ENCODE data around the gene NAP1L5.

NAP1L5 gene

GRCh38 chr4:88697588-88698329 is at the start of gene NAP1L5:
TSS of gene NAP1L5 (minus strand) at chr4:88697829. CDS start at chr4:88697754, 75 bp downstream.
- peak; percentile 46 for DNase-seq (ENCODE audit: low read depth)

- no peak for DNase-seq (ENCODE audit: low read depth)
Observed at GRCh38 chr4:88747351-88747750, 49.7 kb upstream of the NAP1L5 start.

GRCh38 chr4:88746206-88746605 is 48.6 kb upstream of the NAP1L5 start:
- DNase-seq (ENCODE audit: low read depth) = no peak

- no peak for DNase-seq (ENCODE audit: low read depth)
Observed at GRCh38 chr4:88745581-88746163, 48.0 kb upstream of the NAP1L5 start.

GRCh38 chr4:88745175-88745574 is 47.5 kb upstream of the NAP1L5 start:
- no peak for DNase-seq (ENCODE audit: low read depth)

GRCh38 chr4:88744609-88745008 is 47.0 kb upstream of the NAP1L5 start:
- DNase-seq (ENCODE audit: low read depth) = no peak

GRCh38 chr4:88743696-88744095 is 46.1 kb upstream of the NAP1L5 start:
- DNase-seq (ENCODE audit: low read depth) = no peak

- DNase-seq (ENCODE audit: low read depth) = no peak
Observed at GRCh38 chr4:88742561-88742960, 44.9 kb upstream of the NAP1L5 start.

GRCh38 chr4:88738180-88738579 is 40.6 kb upstream of the NAP1L5 start:
- DNase-seq (ENCODE audit: low read depth) = no peak

GRCh38 chr4:88737307-88737941 is 39.8 kb upstream of the NAP1L5 start:
- no peak for DNase-seq (ENCODE audit: low read depth)

GRCh38 chr4:88736264-88736663 is 38.6 kb upstream of the NAP1L5 start:
- DNase-seq (ENCODE audit: low read depth) = no peak

- DNase-seq (ENCODE audit: low read depth) = no peak
Observed at GRCh38 chr4:88735564-88735963, 37.9 kb upstream of the NAP1L5 start.

- no peak for DNase-seq (ENCODE audit: low read depth)
Observed at GRCh38 chr4:88734403-88734949, 36.8 kb upstream of the NAP1L5 start.

- DNase-seq (ENCODE audit: low read depth) = no peak
Observed at GRCh38 chr4:88732714-88733368, 35.2 kb upstream of the NAP1L5 start.

GRCh38 chr4:88731381-88731780 is 33.8 kb upstream of the NAP1L5 start:
- no peak for DNase-seq (ENCODE audit: low read depth)

GRCh38 chr4:88730811-88731210 is 33.2 kb upstream of the NAP1L5 start:
- DNase-seq (ENCODE audit: low read depth) = no peak

GRCh38 chr4:88729146-88729760 is 31.6 kb upstream of the NAP1L5 start:
- no peak for DNase-seq (ENCODE audit: low read depth)

GRCh38 chr4:88728146-88728545 is 30.5 kb upstream of the NAP1L5 start:
- DNase-seq (ENCODE audit: low read depth) = no peak

- DNase-seq (ENCODE audit: low read depth) = no peak
Observed at GRCh38 chr4:88725986-88726385, 28.4 kb upstream of the NAP1L5 start.

- no peak for DNase-seq (ENCODE audit: low read depth)
Observed at GRCh38 chr4:88725143-88725542, 27.5 kb upstream of the NAP1L5 start.

GRCh38 chr4:88724406-88724805 is 26.8 kb upstream of the NAP1L5 start:
- DNase-seq (ENCODE audit: low read depth) = no peak

- no peak for DNase-seq (ENCODE audit: low read depth)
Observed at GRCh38 chr4:88722828-88723227, 25.2 kb upstream of the NAP1L5 start.

Measured in activated T-cell treated with anti-CD3 and anti-CD28 coated beads for 24 hours (primary cell).